WTC11 (cell line): Measurements from ENCODE around the gene CORO7.

ENCODE experiments used
- GABPB1 ChIP-seq: sonication (generic); formaldehyde crosslinking; IDR thresholded peaks from 2 replicates; pipeline ENCODE4 v1.8.1; 2023; ENCODE audit warnings: mild to moderate bottlenecking, missing genetic modification reagents
- TEAD1 ChIP-seq: sonication (generic); formaldehyde crosslinking; IDR thresholded peaks from 2 replicates; pipeline ENCODE4 v1.8.0; 2022; ENCODE audit warnings: mild to moderate bottlenecking, missing genetic modification reagents
- USF2 ChIP-seq: sonication (generic); formaldehyde crosslinking; IDR thresholded peaks from 2 replicates; pipeline ENCODE4 v1.8.1; 2023; ENCODE audit warnings: mild to moderate bottlenecking, missing genetic modification reagents, moderate library complexity
- TF ChIP-seq, protein P1 (sequence below): sonication (generic); formaldehyde crosslinking; IDR thresholded peaks from 2 replicates; pipeline ENCODE4 v1.8.1; 2022; ENCODE audit warnings: missing genetic modification reagents, borderline replicate concordance
- TF ChIP-seq, protein P2 (sequence below): fragments of 200-600 bp; IDR thresholded peaks from 2 replicates; pipeline ENCODE4 v1.8.0; 2022; ENCODE audit warnings: antibody characterized with exemption
- TF ChIP-seq, protein P3 (sequence below): sonication (generic); formaldehyde crosslinking; conservative IDR thresholded peaks from 2 replicates; pipeline ENCODE4 v1.8.1; 2022; ENCODE audit warnings: mild to moderate bottlenecking, missing genetic modification reagents
- TF ChIP-seq, protein P4 (sequence below): sonication (generic); formaldehyde crosslinking; IDR thresholded peaks from 2 replicates; pipeline ENCODE4 v1.8.1; 2023; ENCODE audit warnings: mild to moderate bottlenecking, missing genetic modification reagents, moderate library complexity

DNA sequence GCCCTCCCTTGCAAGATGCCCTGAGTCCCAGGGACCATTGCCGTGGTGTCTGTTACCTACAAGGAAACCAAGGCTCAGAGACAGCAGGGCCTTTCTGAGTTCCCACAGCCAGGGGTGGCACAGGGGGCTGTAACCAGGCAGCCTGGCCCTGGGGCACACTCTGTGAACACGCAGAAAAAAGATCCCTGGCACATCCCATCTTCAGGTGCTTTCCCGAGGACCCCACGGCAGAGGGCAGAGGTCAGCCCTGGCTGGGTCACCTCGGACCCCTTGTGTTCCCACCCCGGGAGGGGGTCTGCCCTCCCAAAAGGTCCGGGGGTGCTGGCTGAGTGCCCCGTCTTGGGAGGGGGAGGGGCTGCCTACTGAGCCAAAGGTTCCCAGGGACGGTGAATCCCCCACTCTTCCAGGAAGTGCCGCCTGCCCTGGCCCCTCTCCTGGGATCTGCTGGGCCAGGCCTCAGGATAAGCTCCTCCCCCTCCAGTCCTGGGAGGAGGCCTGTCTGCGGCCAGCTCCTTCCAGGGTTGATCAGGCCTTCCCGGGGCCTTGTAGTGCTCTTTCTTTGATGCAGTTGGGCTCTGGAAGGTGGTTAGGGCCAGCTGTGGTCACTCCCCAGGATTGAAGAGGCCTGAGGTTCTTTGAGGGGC lies 92.4 kb downstream of the CORO7 start:
- TF ChIP-seq USF2 (CRISPR knock-in tag) (no peak), TEAD1 (CRISPR knock-in tag) (no peak), GABPB1 (CRISPR knock-in tag) (no peak)
- TF ChIP-seq, protein P1, sequence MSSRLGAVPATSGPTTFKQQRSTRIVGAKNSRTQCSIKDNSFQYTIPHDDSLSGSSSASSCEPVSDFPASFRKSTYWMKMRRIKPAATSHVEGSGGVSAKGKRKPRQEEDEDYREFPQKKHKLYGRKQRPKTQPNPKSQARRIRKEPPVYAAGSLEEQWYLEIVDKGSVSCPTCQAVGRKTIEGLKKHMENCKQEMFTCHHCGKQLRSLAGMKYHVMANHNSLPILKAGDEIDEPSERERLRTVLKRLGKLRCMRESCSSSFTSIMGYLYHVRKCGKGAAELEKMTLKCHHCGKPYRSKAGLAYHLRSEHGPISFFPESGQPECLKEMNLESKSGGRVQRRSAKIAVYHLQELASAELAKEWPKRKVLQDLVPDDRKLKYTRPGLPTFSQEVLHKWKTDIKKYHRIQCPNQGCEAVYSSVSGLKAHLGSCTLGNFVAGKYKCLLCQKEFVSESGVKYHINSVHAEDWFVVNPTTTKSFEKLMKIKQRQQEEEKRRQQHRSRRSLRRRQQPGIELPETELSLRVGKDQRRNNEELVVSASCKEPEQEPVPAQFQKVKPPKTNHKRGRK (CRISPR knock-in tag), result no peak
- TF ChIP-seq, protein P2, sequence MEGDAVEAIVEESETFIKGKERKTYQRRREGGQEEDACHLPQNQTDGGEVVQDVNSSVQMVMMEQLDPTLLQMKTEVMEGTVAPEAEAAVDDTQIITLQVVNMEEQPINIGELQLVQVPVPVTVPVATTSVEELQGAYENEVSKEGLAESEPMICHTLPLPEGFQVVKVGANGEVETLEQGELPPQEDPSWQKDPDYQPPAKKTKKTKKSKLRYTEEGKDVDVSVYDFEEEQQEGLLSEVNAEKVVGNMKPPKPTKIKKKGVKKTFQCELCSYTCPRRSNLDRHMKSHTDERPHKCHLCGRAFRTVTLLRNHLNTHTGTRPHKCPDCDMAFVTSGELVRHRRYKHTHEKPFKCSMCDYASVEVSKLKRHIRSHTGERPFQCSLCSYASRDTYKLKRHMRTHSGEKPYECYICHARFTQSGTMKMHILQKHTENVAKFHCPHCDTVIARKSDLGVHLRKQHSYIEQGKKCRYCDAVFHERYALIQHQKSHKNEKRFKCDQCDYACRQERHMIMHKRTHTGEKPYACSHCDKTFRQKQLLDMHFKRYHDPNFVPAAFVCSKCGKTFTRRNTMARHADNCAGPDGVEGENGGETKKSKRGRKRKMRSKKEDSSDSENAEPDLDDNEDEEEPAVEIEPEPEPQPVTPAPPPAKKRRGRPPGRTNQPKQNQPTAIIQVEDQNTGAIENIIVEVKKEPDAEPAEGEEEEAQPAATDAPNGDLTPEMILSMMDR, result no peak
- TF ChIP-seq, protein P3, sequence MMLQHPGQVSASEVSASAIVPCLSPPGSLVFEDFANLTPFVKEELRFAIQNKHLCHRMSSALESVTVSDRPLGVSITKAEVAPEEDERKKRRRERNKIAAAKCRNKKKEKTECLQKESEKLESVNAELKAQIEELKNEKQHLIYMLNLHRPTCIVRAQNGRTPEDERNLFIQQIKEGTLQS (CRISPR knock-in tag), result no peak
- TF ChIP-seq, protein P4, sequence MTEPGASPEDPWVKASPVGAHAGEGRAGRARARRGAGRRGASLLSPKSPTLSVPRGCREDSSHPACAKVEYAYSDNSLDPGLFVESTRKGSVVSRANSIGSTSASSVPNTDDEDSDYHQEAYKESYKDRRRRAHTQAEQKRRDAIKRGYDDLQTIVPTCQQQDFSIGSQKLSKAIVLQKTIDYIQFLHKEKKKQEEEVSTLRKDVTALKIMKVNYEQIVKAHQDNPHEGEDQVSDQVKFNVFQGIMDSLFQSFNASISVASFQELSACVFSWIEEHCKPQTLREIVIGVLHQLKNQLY (CRISPR knock-in tag), result no peak
